WTC11 (cell line): Measurements from ENCODE around the gene METTL3. TPM values are rescaled to one million over a fixed set of nuclear protein-coding genes. Genes with fewer than 3 reads are reported as not detected.

Source experiments
- MLX ChIP-seq: sonication (generic); formaldehyde crosslinking; IDR thresholded peaks from 2 replicates; pipeline ENCODE4 v1.8.1; 2023; ENCODE audit warnings: mild to moderate bottlenecking, missing genetic modification reagents, moderate library complexity
- total RNA-seq: library from RNA; stranded (reverse); gene quantifications from 3 replicates; pipeline ENCODE4 v1.2.3, GENCODE V29; 2021

Gene METTL3
- total RNA-seq, 1 experiment from 2014 or later = 93.2 TPM

- TF ChIP-seq MLX (CRISPR knock-in tag) = no peak
Observed at GRCh38 chr14:21449899-21450216, 61.3 kb downstream of the METTL3 start (continued).

Other genes starting within 250 kb of the METTL3 start
- 982 to 1,062 TPM (median 1,056 TPM) in 3 replicates for gene HNRNPC, start 241.9 kb downstream of the METTL3 start, total RNA-seq
- 0.41 to 0.71 TPM (median 0.50 TPM) in 3 replicates for gene RPGRIP1, start 231.3 kb downstream of the METTL3 start, total RNA-seq
- gene SUPT16H, start 127.3 kb downstream of the METTL3 start, total RNA-seq = 153 to 178 TPM (median 157 TPM) in 3 replicates
- 119 to 133 TPM (median 119 TPM) in 3 replicates for gene CHD8, start 55.2 kb downstream of the METTL3 start, total RNA-seq
- gene RAB2B, start 34.4 kb downstream of the METTL3 start, total RNA-seq = 29.6 to 33.3 TPM (median 31.7 TPM) in 3 replicates
- 49.1 to 53.0 TPM (median 52.4 TPM) in 3 replicates for gene TOX4, start 34.1 kb downstream of the METTL3 start, total RNA-seq
- 239 to 307 TPM (median 288 TPM) in 3 replicates for gene SALL2, start 15.0 kb upstream of the METTL3 start, total RNA-seq
- gene OR10G3, start 68.7 kb upstream of the METTL3 start, total RNA-seq = not detected in 3 replicates
- not detected in 3 replicates for gene OR10G2, start 123.6 kb upstream of the METTL3 start, total RNA-seq
- not detected in 3 replicates for gene OR4E2, start 142.5 kb upstream of the METTL3 start, total RNA-seq
- gene OR4E1, start 162.5 kb upstream of the METTL3 start, total RNA-seq = not detected in 3 replicates